H1 (cell line): ENCODE measurements around the gene RRAD. TPM values are rescaled to one million over a fixed set of nuclear protein-coding genes. Genes with fewer than 3 reads are reported as not detected.

Source experiments
- CTCF ChIA-PET: fragments of 300-600 bp; sonication (Branson Sonifier 250); formaldehyde crosslinking; loops from one replicate; lab custom pipeline; 2021; ENCODE audit not compliant: partially characterized antibody; lab: Charles Lee
- POLR2A ChIA-PET: fragments of 300-600 bp; sonication (Branson Sonifier 250); formaldehyde crosslinking; loops from one replicate; lab custom pipeline; 2021; ENCODE audit warnings: inconsistent platforms; ENCODE audit not compliant: partially characterized antibody; lab: Charles Lee
- DNase-seq, 2 experiments: peaks; one replicate each; pipeline versions ENCODE4 v3.0.0 to v3.0.0-alpha.2; 2010 to 2022; ENCODE audit warnings: low spot score in 2 of 2, low read depth in 1 of 2, mixed read lengths in 1 of 2
- FAIRE-seq: peaks from 2 replicates; lab custom pipeline; 2011; peaks lifted over from hg19 to GRCh38; lab: Jason Lieb, UNC
- H2AFZ ChIP-seq: 2 replicates; pipeline ENCODE4 v1.8.1; 2012; ENCODE audit warnings: low read length, inconsistent platforms
- H2AK5ac ChIP-seq: 2 replicates; pipeline ENCODE4 v1.6.1; 2013; ENCODE audit warnings: low read depth, low read length
- H2BK120ac ChIP-seq: replicated peaks from 2 replicates; pipeline ENCODE3; 2013; ENCODE audit warnings: low read depth, low read length, inconsistent platforms
- H2BK12ac ChIP-seq: 2 replicates; pipeline ENCODE4 v1.6.1; 2013; ENCODE audit warnings: low read depth, low read length
- H2BK15ac ChIP-seq: 2 replicates; pipeline ENCODE4 v1.6.1; 2013; ENCODE audit warnings: low read length
- H2BK20ac ChIP-seq: 2 replicates; pipeline ENCODE4 v1.6.1; 2013; ENCODE audit warnings: low read length
- H2BK5ac ChIP-seq: 2 replicates; pipeline ENCODE4 v1.6.1; 2013; ENCODE audit warnings: low read depth, low read length
- H3K14ac ChIP-seq: 2 replicates; pipeline ENCODE4 v1.6.1; 2013; ENCODE audit warnings: inconsistent platforms; ENCODE audit not compliant: insufficient read length
- H3K18ac ChIP-seq: 2 replicates; pipeline ENCODE4 v1.6.1; 2013; ENCODE audit warnings: low read length; ENCODE audit errors: extremely low read depth
- H3K23ac ChIP-seq: 2 replicates; pipeline ENCODE4 v1.6.1; 2013; ENCODE audit warnings: inconsistent platforms; ENCODE audit not compliant: insufficient read length
- H3K23me2 ChIP-seq: 2 replicates; pipeline ENCODE4 v1.6.1; 2013; ENCODE audit warnings: low read depth, low read length
- H3K27ac ChIP-seq: 2 replicates; pipeline ENCODE4 v1.6.1; 2011; ENCODE audit warnings: low read depth, low read length, inconsistent platforms
- H3K27me3 ChIP-seq, 4 experiments: replicated peaks in 1 of 4; 1 replicate in 1 of 4; 2 replicates in 3 of 4; pipeline versions ENCODE4 v1.6.1 to v1.8.1; 2011 to 2013; ENCODE audit warnings: low read length in 3 of 4, mild to moderate bottlenecking in 3 of 4, inconsistent platforms in 2 of 4, mixed read lengths in 2 of 4, moderate library complexity in 1 of 4; ENCODE audit not compliant: control insufficient read depth in 3 of 4, insufficient read depth in 3 of 4; ENCODE audit errors: extremely low read depth in 1 of 4
- H3K36me3 ChIP-seq, 4 experiments: 2 replicates each; pipeline versions ENCODE4 v1.6.1 to v1.8.1; 2011 to 2013; ENCODE audit warnings: mild to moderate bottlenecking in 4 of 4, low read length in 3 of 4, moderate library complexity in 2 of 4, control low read depth in 1 of 4, inconsistent platforms in 1 of 4; ENCODE audit not compliant: insufficient read depth in 4 of 4, control insufficient read depth in 2 of 4
- H3K4ac ChIP-seq: replicated peaks from 2 replicates; pipeline ENCODE3; 2013; ENCODE audit warnings: low read length, low read depth, mixed read lengths, inconsistent platforms; ENCODE audit not compliant: insufficient read length
- H3K4me1 ChIP-seq, 4 experiments: replicated peaks in 1 of 4; 1 replicate in 1 of 4; 2 replicates in 3 of 4; pipeline versions ENCODE4 v1.6.1 to v1.8.1; 2011 to 2013; ENCODE audit warnings: low read length in 3 of 4, inconsistent platforms in 2 of 4, mixed read lengths in 1 of 4; ENCODE audit not compliant: insufficient read depth in 4 of 4, control insufficient read depth in 3 of 4
- H3K4me2 ChIP-seq, 2 experiments: 2 replicates each; pipeline versions ENCODE4 v1.6.1 to v1.8.1; 2011 to 2013; ENCODE audit warnings: low read depth in 2 of 2, low read length in 2 of 2, control low read depth in 1 of 2, inconsistent platforms in 1 of 2, mild to moderate bottlenecking in 1 of 2; ENCODE audit not compliant: insufficient read depth in 1 of 2
- H3K4me3 ChIP-seq, 4 experiments: fragments of 200-600, 300-600 bp in 1 of 4; sonication (generic), shearing (Covaris generic), sonication (Bioruptor Twin) in 1 of 4; 2 replicates each; pipeline versions ENCODE4 v1.5.1 to v1.8.1; 2011 to 2016; ENCODE audit warnings: low read length in 4 of 4, low read depth in 3 of 4, control low read depth in 2 of 4, inconsistent platforms in 2 of 4, mild to moderate bottlenecking in 2 of 4, mixed read lengths in 1 of 4, moderate library complexity in 1 of 4; ENCODE audit not compliant: insufficient read depth in 2 of 4; ENCODE audit errors: extremely low read depth in 1 of 4
- H3K56ac ChIP-seq: replicated peaks from 2 replicates; pipeline ENCODE3; 2013; ENCODE audit warnings: low read depth, mild to moderate bottlenecking, mixed read lengths, low read length, inconsistent platforms; ENCODE audit not compliant: insufficient read length
- H3K79me1 ChIP-seq: 2 replicates; pipeline ENCODE4 v1.6.1; 2013; ENCODE audit warnings: low read depth, low read length, control low read depth
- H3K79me2 ChIP-seq, 2 experiments: 2 replicates each; pipeline versions ENCODE4 v1.6.1 to v1.8.1; 2012 to 2013; ENCODE audit warnings: low read length in 2 of 2, mild to moderate bottlenecking in 2 of 2, inconsistent platforms in 1 of 2; ENCODE audit not compliant: insufficient read depth in 2 of 2, control insufficient read depth in 1 of 2
- H3K9ac ChIP-seq, 4 experiments: replicated peaks in 1 of 4; 1 replicate in 1 of 4; 2 replicates in 3 of 4; pipeline versions ENCODE4 v1.6.1 to v1.8.1; 2011 to 2013; ENCODE audit warnings: low read depth in 3 of 4, low read length in 3 of 4, control low read depth in 2 of 4, mild to moderate bottlenecking in 2 of 4, moderate library complexity in 2 of 4, inconsistent platforms in 1 of 4; ENCODE audit errors: extremely low read depth in 1 of 4
- H3K9me3 ChIP-seq, 2 experiments: 2 replicates each; pipeline versions ENCODE4 v1.6.1 to v1.8.1; 2012 to 2013; ENCODE audit warnings: mild to moderate bottlenecking in 2 of 2, moderate library complexity in 2 of 2, control low read depth in 1 of 2, inconsistent platforms in 1 of 2, low read depth in 1 of 2, low read length in 1 of 2, mixed read lengths in 1 of 2; ENCODE audit not compliant: insufficient read depth in 2 of 2
- H4K20me1 ChIP-seq, 2 experiments: replicated peaks in 1 of 2; 2 replicates each; pipeline versions ENCODE3 to v1.8.1; 2011 to 2013; ENCODE audit warnings: inconsistent platforms in 2 of 2, low read length in 2 of 2, mild to moderate bottlenecking in 1 of 2; ENCODE audit not compliant: insufficient read depth in 2 of 2, control insufficient read depth in 1 of 2
- H4K5ac ChIP-seq: 2 replicates; pipeline ENCODE4 v1.6.1; 2013; ENCODE audit warnings: low read length, low read depth, mixed read lengths, inconsistent platforms; ENCODE audit not compliant: insufficient read length
- H4K8ac ChIP-seq: 2 replicates; pipeline ENCODE4 v1.8.0; 2013; ENCODE audit warnings: mild to moderate bottlenecking, moderate library complexity, low read length, inconsistent platforms; ENCODE audit not compliant: insufficient read depth; ENCODE audit errors: extremely low read depth
- H4K91ac ChIP-seq: replicated peaks from 2 replicates; pipeline ENCODE3; 2013; ENCODE audit warnings: low read length, mixed read lengths, inconsistent platforms; ENCODE audit not compliant: insufficient read length
- ATF2 ChIP-seq: IDR thresholded peaks from 2 replicates; pipeline ENCODE4 v1.6.1; 2012; ENCODE audit warnings: low read length, inconsistent platforms
- CBX8 ChIP-seq: fragments of 300-800, 300-1000 bp; sonication (generic); IDR thresholded peaks from 2 replicates; pipeline ENCODE4 v1.7.1; 2016; ENCODE audit warnings: low read depth, low read length, borderline replicate concordance
- CTBP2 ChIP-seq: IDR thresholded peaks from 2 replicates; pipeline ENCODE4 v1.7.0; 2011; ENCODE audit warnings: borderline replicate concordance, mild to moderate bottlenecking, moderate library complexity, mixed read lengths, low read length; ENCODE audit not compliant: insufficient read depth, insufficient read length
- EZH2 ChIP-seq: fragments of 200-600 bp; sonication (generic); IDR thresholded peaks from 2 replicates; pipeline ENCODE4 v1.7.1; 2012; ENCODE audit warnings: low read depth, mild to moderate bottlenecking, moderate library complexity, low read length, inconsistent platforms; ENCODE audit not compliant: severe bottlenecking
- GTF2F1 ChIP-seq: IDR thresholded peaks from 2 replicates; pipeline ENCODE4 v1.6.1; 2012; ENCODE audit warnings: low read depth, low read length, improper control_type of control experiment, borderline replicate concordance
- JUND ChIP-seq: IDR thresholded peaks from 2 replicates; pipeline ENCODE4 v1.6.1; 2011; ENCODE audit warnings: mild to moderate bottlenecking, improper control_type of control experiment, low read length
- MAFK ChIP-seq: IDR thresholded peaks from 2 replicates; pipeline ENCODE4 v1.6.1; 2012; ENCODE audit warnings: low read depth, mild to moderate bottlenecking, improper control_type of control experiment, low read length
- POLR2AphosphoS5 ChIP-seq: IDR thresholded peaks from 2 replicates; pipeline ENCODE4 v1.6.1; 2011; ENCODE audit warnings: low read depth, low read length
- SP4 ChIP-seq: IDR thresholded peaks from 2 replicates; pipeline ENCODE4 v1.6.1; 2012; ENCODE audit warnings: low read length, inconsistent platforms
- TCF12 ChIP-seq: IDR thresholded peaks from 2 replicates; pipeline ENCODE4 v1.6.1; 2011; ENCODE audit warnings: low read depth, mild to moderate bottlenecking, low read length
- YY1 ChIP-seq: IDR thresholded peaks from 2 replicates; pipeline ENCODE4 v1.6.1; 2011; ENCODE audit warnings: low read depth, mild to moderate bottlenecking, low read length
- WGBS, 2 experiments: shearing (Covaris generic) in 1 of 2; methylation state at CpG; one replicate each; pipeline versions ENCODE4 v1.1.6 to v1.1.7; 2013 to 2015; ENCODE audit warnings: low lambda C conversion rate in 2 of 2, mixed read lengths in 2 of 2, inconsistent platforms in 1 of 2, low coverage in 1 of 2, missing lambda C conversion rate in 1 of 2; ENCODE audit not compliant: insufficient replicate concordance in 2 of 2, insufficient coverage in 1 of 2, insufficient read length in 1 of 2; ENCODE audit errors: extremely low coverage in 1 of 2, missing lambda C conversion rate in 1 of 2; 5-methylcytosine and 5-hydroxymethylcytosine counted together
- polyA plus RNA-seq, 7 experiments: library from polyadenylated mRNA; depleted of rRNA in 3 of 7; stranded (reverse) in 5 of 7; unstranded in 2 of 7; fragments of >200 nt in 5 of 7; fragments of 200-250 nt in 2 of 7; gene quantifications; 1 replicate in 5 of 7; 2 replicates in 1 of 7; 4 replicates in 1 of 7; pipeline versions ENCODE4 v1.2.1 to v1.2.3, GENCODE V29; 2011 to 2013; ENCODE audit warnings: missing spikeins in 2 of 7, mixed read lengths in 2 of 7
- total RNA-seq: library from RNA; stranded (reverse); fragmentation: NEBNext Ultra II Directional; extraction: Animal tissue kit (Norgen Biotek cat#: 25700); gene quantifications from 2 replicates; pipeline ENCODE4 v1.2.1, GENCODE V29; 2021

The RRAD gene
- total and polyA plus RNA-seq, 2 of the 8 experiments (the other 6 are each of a cell fraction or from before 2014, with no cell fraction given), result 0.17 TPM; not detected in 1

GRCh38 chr16:66904846-66905632 is 20.3 kb downstream of the RRAD start:
- Histone ChIP-seq H4K20me1 (no peaks in the 10 kb centered on the region), H3K4me3 (no peak overlapping the region), H3K23me2 (no peaks in the 10 kb centered on the region), H2BK20ac (no peak overlapping the region), H3K9me3 (no peaks in the 10 kb centered on the region), H3K4me2 (no peak overlapping the region), H3K4me1 (peaks cover 0 to 5% (median 3%) of the 10 kb centered on the region in 4 experiments; a peak in 4 of 7 replicates), H2AFZ (no peak overlapping the region), H2BK120ac (no peak overlapping the region), H3K79me2 (no peaks in the 10 kb centered on the region), H2BK12ac (no peak overlapping the region), H3K23ac (no peak overlapping the region), H3K27ac (no peak overlapping the region), H4K5ac (no peak overlapping the region), H3K56ac (no peak overlapping the region), H3K36me3 (no peaks in the 10 kb centered on the region), H4K8ac (no peak overlapping the region; the same call in 1 of the 2 replicates), H3K79me1 (no peaks in the 10 kb centered on the region), H3K14ac (no peak overlapping the region), H3K4ac (no peak overlapping the region), H2BK15ac (no peak overlapping the region), H4K91ac (no peak overlapping the region), H2BK5ac (no peak overlapping the region), H2AK5ac (no peak overlapping the region), H3K27me3 (no peaks in the 10 kb centered on the region; a peak in 1 of 7 replicates), H3K9ac (no peak overlapping the region), H3K18ac (no peak overlapping the region; the same call in 1 of the 2 replicates)
- no peak for FAIRE-seq
- POLR2A ChIA-PET, result interaction anchor here (0.9 to 1.2 kb wide), 3 partner anchors 15 to 38 kb away, joined by 3 read pairs; no protein-coding TSS in a partner anchor
- no peak for DNase-seq
- 85% methylated on average over 11 of the region's 16 CpGs; no CpG with 5 or more reads in 1 of the 2 experiments for WGBS, 2 experiments
- CTCF ChIA-PET, result interaction anchor here (0.5 to 42.0 kb wide), 8 partner anchors 6 to 223 kb away, joined by 3 to 1009 read pairs (median 4); partner anchors contain the start of genes CDH16, CIAO2B, PDP2 and RRAD
- no peak for TF ChIP-seq JUND
- no peak for TF ChIP-seq SP4
- no peak for TF ChIP-seq EZH2
- TF ChIP-seq CBX8, result no peak
- no peak for TF ChIP-seq MAFK
- no peak for TF ChIP-seq ATF2
- TF ChIP-seq CTBP2, result no peak
- no peak for TF ChIP-seq YY1
- no peak for TF ChIP-seq GTF2F1
- no peak for TF ChIP-seq POLR2AphosphoS5
- no peak for TF ChIP-seq TCF12
